T follicular helper cell (primary cell): ENCODE results near the gene VWA3A.
"Not testable (repeated sequence)": the region's sequence is repeated elsewhere in the genome, so short reads cannot be mapped to it uniquely, and the experiment has no call there.

Experiments
- DNase-seq: peaks from one replicate; pipeline ENCODE4 v3.0.0-alpha.2; 2020; ENCODE audit warnings: low read depth
- total RNA-seq, 2 experiments: gene quantifications; one replicate each; lab custom pipeline; 2026; lab: John Stamatoyannopoulos, UW

Gene VWA3A
- total RNA-seq, result 0.17 to 0.78 reads per million in 2 experiments

GRCh38 chr16:22092143-22092933, at the start of gene VWA3A:
Gene VWA3A (plus strand): TSS chr16:22092541. CDS start chr16:22092638, 97 bp downstream.
- DNase-seq, result no peak

DNA sequence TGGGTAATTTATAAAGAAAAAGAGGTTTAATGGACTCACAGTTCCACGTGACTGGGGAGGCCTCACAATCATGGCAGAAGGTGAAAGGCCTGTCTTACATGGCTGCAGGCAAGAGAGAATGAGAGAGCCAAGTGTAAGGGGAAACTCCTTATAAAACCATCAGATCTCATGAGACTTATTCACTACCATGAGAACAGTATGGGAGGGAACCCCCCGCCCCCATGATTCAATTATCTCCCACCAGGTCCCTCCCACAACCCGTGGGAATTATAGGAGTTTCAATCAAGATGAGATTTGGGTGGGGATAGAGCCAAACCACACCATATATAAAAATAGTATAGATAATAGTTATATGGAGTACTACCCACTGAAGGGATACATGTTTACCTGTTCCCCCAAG, 48.5 kb upstream of the VWA3A start:
- not testable (repeated sequence) for DNase-seq

GRCh38 chr16:22045888-22046287, 46.5 kb upstream of the VWA3A start:
- not testable (repeated sequence) for DNase-seq

DNA sequence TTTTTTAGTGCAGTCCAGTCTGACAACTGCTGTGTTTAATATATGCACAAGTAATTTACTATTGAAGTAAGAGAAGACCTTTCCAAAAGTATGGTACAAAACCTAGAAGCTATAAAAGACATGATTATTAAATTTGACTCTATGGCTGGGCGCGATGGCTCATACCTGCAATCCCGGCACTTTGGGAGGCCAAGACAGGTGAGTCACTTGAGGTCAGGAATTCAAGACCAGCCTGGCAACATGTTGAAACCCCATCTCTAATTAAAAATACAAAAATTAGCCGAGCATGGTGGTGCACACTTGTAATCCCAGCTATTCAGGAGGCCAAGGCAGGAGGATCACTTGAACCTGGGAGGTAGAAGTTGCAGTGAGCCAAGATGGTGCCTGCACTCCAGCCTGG, 41.4 kb upstream of the VWA3A start:
- no peak for DNase-seq

GRCh38 chr16:22052980-22053379, 39.4 kb upstream of the VWA3A start:
- DNase-seq, result no peak

DNA sequence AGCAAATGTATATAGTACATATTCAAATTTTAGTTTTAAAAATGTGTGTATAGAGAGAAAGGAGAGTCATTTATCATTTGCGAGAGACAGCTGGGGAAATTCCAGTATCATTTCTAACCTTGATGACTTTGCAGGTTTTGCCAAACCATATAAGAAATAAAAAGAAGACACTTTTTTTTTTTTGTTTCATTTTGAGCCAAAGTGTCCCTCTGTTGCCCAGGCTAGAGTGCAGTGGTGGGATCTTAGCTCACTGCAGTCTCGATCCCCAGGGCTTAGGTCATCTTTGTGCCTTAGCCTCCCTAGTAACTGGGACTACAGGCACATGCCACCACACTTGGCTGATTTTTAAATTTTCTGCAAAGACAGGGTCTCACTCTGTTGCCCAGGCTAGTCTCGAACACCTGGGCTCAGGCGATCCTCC, 38.4 kb upstream of the VWA3A start:
- DNase-seq, result no peak

GRCh38 chr16:22054847-22055590, 37.3 kb upstream of the VWA3A start:
- no peak for DNase-seq

DNA sequence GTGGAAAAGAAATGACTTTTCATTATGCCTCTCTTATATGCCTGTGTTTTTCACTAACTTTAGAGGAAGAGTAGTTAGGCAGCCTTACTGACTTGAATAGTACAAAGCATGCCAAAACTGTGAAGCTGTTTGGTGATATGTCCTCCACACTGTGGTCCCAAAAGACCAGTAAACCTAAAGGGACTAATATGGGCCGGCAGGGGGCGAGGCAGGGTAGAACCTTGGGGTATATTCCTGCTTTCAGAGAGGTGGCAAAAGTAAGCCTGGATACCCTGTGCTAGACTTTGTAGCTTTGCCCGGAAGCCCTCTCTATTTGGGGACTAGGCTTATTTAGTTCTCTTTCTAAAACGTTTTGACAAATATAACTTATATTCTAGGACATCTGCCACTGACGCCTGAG, 36.5 kb upstream of the VWA3A start:
- no peak for DNase-seq

GRCh38 chr16:22063888-22064467, 28.4 kb upstream of the VWA3A start:
- no peak for DNase-seq

- DNase-seq, result no peak
These were observed 27.1 kb upstream of the VWA3A start for GRCh38 chr16:22065252-22065651.

- DNase-seq, result no peak
These were observed 21.7 kb upstream of the VWA3A start for GRCh38 chr16:22070361-22071330.

DNA sequence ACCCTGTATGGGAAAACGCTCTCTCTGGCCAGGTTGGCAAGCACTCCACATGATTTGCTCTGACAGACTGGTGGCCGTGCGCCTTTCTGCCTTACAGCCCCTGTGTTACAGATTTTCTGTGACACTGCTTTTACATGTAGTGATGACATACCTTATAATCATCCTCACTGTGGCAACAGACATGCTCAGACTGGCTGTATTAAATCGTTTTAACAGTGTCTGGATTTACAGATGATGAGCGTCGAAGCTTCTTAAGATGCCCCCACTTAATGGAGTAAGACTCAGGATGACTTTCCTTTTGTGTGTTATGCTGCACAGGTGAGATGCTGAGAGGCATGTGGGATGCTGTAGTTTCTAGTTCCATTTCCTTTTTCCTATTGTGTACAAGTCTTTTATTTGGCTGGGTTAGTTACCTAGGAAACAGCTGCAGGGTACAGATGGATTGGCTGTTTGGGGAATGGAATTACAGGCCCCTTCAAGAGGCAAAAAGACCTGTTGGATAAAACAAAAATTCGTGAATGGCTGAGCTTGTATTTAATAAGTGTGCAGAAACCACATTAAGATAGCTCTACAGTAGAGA, 20.9 kb upstream of the VWA3A start:
- DNase-seq, result no peak

GRCh38 chr16:22073350-22073749, 19.0 kb upstream of the VWA3A start:
- DNase-seq, result no peak

- DNase-seq, result no peak
These were observed 17.1 kb upstream of the VWA3A start for GRCh38 chr16:22075043-22075757.

- no peak for DNase-seq
These were observed 16.6 kb upstream of the VWA3A start for GRCh38 chr16:22075776-22076175.

GRCh38 chr16:22077700-22078313, 14.5 kb upstream of the VWA3A start:
- peak; percentile 57 for DNase-seq

DNA sequence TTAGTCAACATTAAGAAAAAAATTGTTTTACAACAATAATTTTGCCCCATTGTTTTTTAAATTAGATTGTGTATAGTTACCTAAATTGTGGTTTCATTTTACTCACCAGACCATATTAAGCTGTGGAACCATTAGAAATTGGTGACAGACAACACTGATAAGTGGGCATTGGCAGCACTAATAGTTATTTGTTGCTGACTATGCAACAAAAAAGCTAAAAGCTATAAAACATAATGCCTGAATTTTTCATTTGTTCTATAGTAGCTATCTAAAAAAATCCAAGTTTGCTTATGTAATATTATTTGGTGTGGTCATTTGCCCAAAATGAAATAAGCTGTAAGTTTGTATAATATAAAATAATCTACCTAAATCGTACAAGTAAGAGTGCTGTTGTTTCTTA, 13.7 kb upstream of the VWA3A start:
- no peak for DNase-seq

DNA sequence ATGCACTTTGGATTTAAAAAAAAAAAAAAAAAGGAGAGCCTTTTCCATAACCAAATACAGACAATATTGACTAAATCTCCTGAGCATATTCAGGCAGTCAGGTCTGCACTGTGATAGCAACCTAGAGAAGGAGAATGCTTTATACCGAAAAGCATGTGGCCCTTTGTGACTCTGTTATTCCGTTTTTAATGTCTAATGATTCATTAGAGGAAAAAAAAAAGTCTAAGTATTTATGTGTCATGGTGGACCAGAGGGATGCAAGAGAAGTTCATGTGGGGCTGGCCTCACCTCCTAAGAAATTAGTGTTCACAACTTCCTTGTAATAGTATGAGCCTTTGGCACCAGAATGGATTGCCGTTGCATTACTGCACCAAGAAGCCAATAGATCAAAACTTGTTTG, 11.3 kb upstream of the VWA3A start:
- DNase-seq, result no peak

DNA sequence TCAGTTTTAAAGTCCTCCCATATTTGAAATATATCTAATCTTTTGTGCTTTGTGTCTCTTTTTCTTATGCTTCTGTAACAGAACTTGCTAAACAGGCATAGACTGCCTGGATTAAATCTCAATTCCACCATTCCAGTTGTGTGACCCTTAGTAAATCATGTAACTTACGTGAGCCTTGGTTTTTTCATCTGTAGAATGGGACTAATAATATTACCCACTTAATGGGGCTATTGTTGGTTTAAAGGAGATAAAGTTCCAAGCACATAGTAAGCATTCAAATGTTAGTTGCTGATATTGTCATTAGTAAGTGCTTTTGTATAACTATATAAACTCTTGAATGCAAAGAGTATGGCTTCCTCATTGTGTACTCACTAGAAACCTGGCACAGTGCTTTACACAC, 5.9 kb upstream of the VWA3A start:
- no peak for DNase-seq

GRCh38 chr16:22088642-22089041, 3.7 kb upstream of the VWA3A start:
- DNase-seq, result no peak
